CD4-positive, alpha-beta T cell (primary cell): ENCODE results near the gene SOX4. TPM values are rescaled to one million over a fixed set of nuclear protein-coding genes. Genes with fewer than 3 reads are reported as not detected.

ENCODE experiments used
- ATAC-seq: fragments of 200-7000 bp; cut with Tn5 transposase; one replicate; pipeline ENCODE4 v1.10.0; 2022; ENCODE audit warnings: mild to moderate bottlenecking; ENCODE audit not compliant: poor library complexity
- CTCF ChIA-PET: fragments of 350-600 bp; sonication (Branson Sonifier 250); formaldehyde crosslinking; loops from one replicate; lab custom pipeline; 2021; ENCODE audit warnings: antibody characterized with exemption, inconsistent platforms; lab: Charles Lee
- POLR2A ChIA-PET: fragments of 350-600 bp; sonication (Branson Sonifier 250); formaldehyde crosslinking; loops from one replicate; lab custom pipeline; 2021; ENCODE audit warnings: antibody characterized with exemption, inconsistent platforms; lab: Charles Lee
- DNase-seq, 14 experiments: peaks; one replicate each; pipeline ENCODE4 v3.0.0-alpha.2; 2013 to 2020; ENCODE audit warnings: mixed read lengths in 2 of 14
- H3K27ac ChIP-seq, 2 donors: one replicate each; pipeline versions ENCODE4 v1.5.1 to v1.7.0; 2013; ENCODE audit warnings: low read length in 2 of 2, low read depth in 1 of 2, mild to moderate bottlenecking in 1 of 2
- H3K27me3 ChIP-seq, 2 experiments: 1 replicate in 1 of 2; 2 replicates in 1 of 2; pipeline versions ENCODE4 v1.6.1 to v1.7.0; 2013; ENCODE audit warnings: low read length in 2 of 2, control low read depth in 1 of 2, mild to moderate bottlenecking in 1 of 2, moderate library complexity in 1 of 2; ENCODE audit not compliant: insufficient read depth in 2 of 2, control insufficient read depth in 1 of 2
- H3K36me3 ChIP-seq: one replicate; pipeline ENCODE4 v1.6.1; 2013; ENCODE audit warnings: low read length, control low read depth; ENCODE audit not compliant: insufficient read depth
- H3K4me1 ChIP-seq: one replicate; pipeline ENCODE4 v1.6.1; 2013; ENCODE audit warnings: low read length, control low read depth; ENCODE audit not compliant: insufficient read depth
- H3K4me3 ChIP-seq: one replicate; pipeline ENCODE4 v1.5.1; 2013; ENCODE audit warnings: mild to moderate bottlenecking, low read length, moderate library complexity
- H3K9me3 ChIP-seq, 2 experiments: 1 replicate in 1 of 2; 2 replicates in 1 of 2; pipeline versions ENCODE4 v1.6.1 to v1.7.0; 2013; ENCODE audit warnings: low read length in 2 of 2, mild to moderate bottlenecking in 2 of 2, control low read depth in 1 of 2, moderate library complexity in 1 of 2; ENCODE audit not compliant: control insufficient read depth in 1 of 2, insufficient read depth in 1 of 2
- H3K27ac Mint-ChIP-seq: one replicate; pipeline ENCODE4 v1.8.0; 2020; ENCODE audit warnings: mixed read lengths
- H3K27me3 Mint-ChIP-seq: one replicate; pipeline ENCODE4 v1.8.0; 2021; ENCODE audit warnings: mixed read lengths
- H3K36me3 Mint-ChIP-seq: one replicate; pipeline ENCODE4 v1.8.0; 2021; ENCODE audit warnings: low read depth, mixed read lengths
- H3K4me1 Mint-ChIP-seq: one replicate; pipeline ENCODE4 v1.8.0; 2021; ENCODE audit warnings: low read depth, mixed read lengths
- H3K4me3 Mint-ChIP-seq: one replicate; pipeline ENCODE4 v1.8.0; 2020; ENCODE audit warnings: mild to moderate bottlenecking, mixed read lengths
- H3K9me3 Mint-ChIP-seq: one replicate; pipeline ENCODE4 v1.8.0; 2020; ENCODE audit warnings: mixed read lengths
- CTCF ChIP-seq: fragments of 200-600 bp; IDR thresholded peaks from one replicate; pipeline ENCODE4 v1.8.0; 2022; ENCODE audit warnings: antibody characterized with exemption, mild to moderate bottlenecking
- intact Hi-C, 2 experiments: fragments of 100-400 bp; cut with DNase I in 1 of 2; cut with micrococcal nuclease in 1 of 2; formaldehyde crosslinking; loops; one replicate each; pipeline versions ENCODE4 v1.15.1 to v1.9.0; 2023 to 2025; cut with DNase I, micrococcal nuclease
- total RNA-seq, 174 experiments: library from RNA in 2 of 174; stranded (reverse) in 2 of 174; gene quantifications; one replicate each; pipeline ENCODE4 v1.2.3 and lab custom pipeline; 2021 to 2026

SOX4 gene
- total RNA-seq, 2 experiments from 2014 or later = 22.1 to 22.6 TPM

DNA sequence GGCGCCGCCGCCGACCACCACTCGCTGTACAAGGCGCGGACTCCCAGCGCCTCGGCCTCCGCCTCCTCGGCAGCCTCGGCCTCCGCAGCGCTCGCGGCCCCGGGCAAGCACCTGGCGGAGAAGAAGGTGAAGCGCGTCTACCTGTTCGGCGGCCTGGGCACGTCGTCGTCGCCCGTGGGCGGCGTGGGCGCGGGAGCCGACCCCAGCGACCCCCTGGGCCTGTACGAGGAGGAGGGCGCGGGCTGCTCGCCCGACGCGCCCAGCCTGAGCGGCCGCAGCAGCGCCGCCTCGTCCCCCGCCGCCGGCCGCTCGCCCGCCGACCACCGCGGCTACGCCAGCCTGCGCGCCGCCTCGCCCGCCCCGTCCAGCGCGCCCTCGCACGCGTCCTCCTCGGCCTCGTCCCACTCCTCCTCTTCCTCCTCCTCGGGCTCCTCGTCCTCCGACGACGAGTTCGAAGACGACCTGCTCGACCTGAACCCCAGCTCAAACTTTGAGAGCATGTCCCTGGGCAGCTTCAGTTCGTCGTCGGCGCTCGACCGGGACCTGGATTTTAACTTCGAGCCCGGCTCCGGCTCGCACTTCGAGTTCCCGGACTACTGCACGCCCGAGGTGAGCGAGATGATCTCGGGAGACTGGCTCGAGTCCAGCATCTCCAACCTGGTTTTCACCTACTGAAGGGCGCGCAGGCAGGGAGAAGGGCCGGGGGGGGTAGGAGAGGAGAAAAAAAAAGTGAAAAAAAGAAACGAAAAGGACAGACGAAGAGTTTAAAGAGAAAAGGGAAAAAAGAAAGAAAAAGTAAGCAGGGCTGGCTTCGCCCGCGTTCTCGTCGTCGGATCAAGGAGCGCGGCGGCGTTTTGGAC is 2.0 kb downstream of the SOX4 start:
- no peaks in the 10 kb centered on the region for H3K9me3 Mint-ChIP-seq
- no peak for TF ChIP-seq CTCF
- ChIA-PET CTCF (no interaction called here), POLR2A (interaction anchor here (0.6 to 6.3 kb wide), 5 partner anchors 111 to 1276 kb away, joined by 3 to 53 read pairs (median 4); no protein-coding TSS in a partner anchor)
- Histone ChIP-seq H3K4me1 (peaks cover 31% of the 10 kb centered on the region), H3K9me3 (peaks cover 0 to 12% of the 10 kb centered on the region in 2 experiments), H3K27ac (no peak overlapping the region), H3K27me3 (peaks cover 37 to 58% of the 10 kb centered on the region in 2 experiments), H3K36me3 (no peaks in the 10 kb centered on the region), H3K4me3 (peak overlapping the region; percentile 65)
- peak in 5 of 14 experiments; percentile 10 to 58 (median 14) for DNase-seq
- intact Hi-C loops = loop anchor here in 1 of 2 experiments (2.0 to 10.0 kb wide), 3 partner anchors 329 to 1301 kb away; no protein-coding TSS in a partner anchor
- H3K27ac Mint-ChIP-seq = peak overlapping the region; percentile 77
- peaks cover 60% of the 10 kb centered on the region for H3K27me3 Mint-ChIP-seq
- H3K4me3 Mint-ChIP-seq = peak overlapping the region; percentile 91
- peaks cover 32% of the 10 kb centered on the region for H3K4me1 Mint-ChIP-seq
- no peak for ATAC-seq
- H3K36me3 Mint-ChIP-seq = peaks cover 7% of the 10 kb centered on the region

DNA sequence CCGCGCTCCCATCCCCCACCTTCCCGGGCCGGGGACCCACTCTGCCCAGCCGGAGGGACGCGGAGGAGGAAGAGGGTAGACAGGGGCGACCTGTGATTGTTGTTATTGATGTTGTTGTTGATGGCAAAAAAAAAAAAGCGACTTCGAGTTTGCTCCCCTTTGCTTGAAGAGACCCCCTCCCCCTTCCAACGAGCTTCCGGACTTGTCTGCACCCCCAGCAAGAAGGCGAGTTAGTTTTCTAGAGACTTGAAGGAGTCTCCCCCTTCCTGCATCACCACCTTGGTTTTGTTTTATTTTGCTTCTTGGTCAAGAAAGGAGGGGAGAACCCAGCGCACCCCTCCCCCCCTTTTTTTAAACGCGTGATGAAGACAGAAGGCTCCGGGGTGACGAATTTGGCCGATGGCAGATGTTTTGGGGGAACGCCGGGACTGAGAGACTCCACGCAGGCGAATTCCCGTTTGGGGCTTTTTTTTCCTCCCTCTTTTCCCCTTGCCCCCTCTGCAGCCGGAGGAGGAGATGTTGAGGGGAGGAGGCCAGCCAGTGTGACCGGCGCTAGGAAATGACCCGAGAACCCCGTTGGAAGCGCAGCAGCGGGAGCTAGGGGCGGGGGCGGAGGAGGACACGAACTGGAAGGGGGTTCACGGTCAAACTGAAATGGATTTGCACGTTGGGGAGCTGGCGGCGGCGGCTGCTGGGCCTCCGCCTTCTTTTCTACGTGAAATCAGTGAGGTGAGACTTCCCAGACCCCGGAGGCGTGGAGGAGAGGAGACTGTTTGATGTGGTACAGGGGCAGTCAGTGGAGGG is 2.8 kb downstream of the SOX4 start:
- peak overlapping the region; percentile 91 for H3K4me3 Mint-ChIP-seq
- peaks cover 32% of the 10 kb centered on the region for H3K4me1 Mint-ChIP-seq
- POLR2A ChIA-PET = interaction anchor here (0.6 to 6.3 kb wide), 4 partner anchors 7 to 1277 kb away, joined by 3 to 53 read pairs (median 4); no protein-coding TSS in a partner anchor
- Histone ChIP-seq H3K27ac (peak overlapping the region in 1 of 2 donors; percentile 21), H3K36me3 (no peaks in the 10 kb centered on the region), H3K4me1 (peaks cover 31% of the 10 kb centered on the region), H3K9me3 (peaks cover 0 to 12% of the 10 kb centered on the region in 2 experiments), H3K27me3 (peaks cover 37 to 56% of the 10 kb centered on the region in 2 experiments), H3K4me3 (peak overlapping the region; percentile 65)
- CTCF ChIA-PET = no interaction called here
- H3K9me3 Mint-ChIP-seq = no peaks in the 10 kb centered on the region
- DNase-seq (peak in 5 of 14 experiments; percentile 9 to 55 (median 22)), ATAC-seq (no peak)
- H3K36me3 Mint-ChIP-seq = peaks cover 7% of the 10 kb centered on the region
- intact Hi-C loops = loop anchor here in 1 of 2 experiments (10.0 kb wide), 2 partner anchors 328 to 1302 kb away; no protein-coding TSS in a partner anchor
- H3K27ac Mint-ChIP-seq = peak overlapping the region; percentile 77
- TF ChIP-seq CTCF = no peak
- peaks cover 64% of the 10 kb centered on the region for H3K27me3 Mint-ChIP-seq
